ENCODE measurements around the gene EHMT1. TPM values are rescaled to one million over a fixed set of nuclear protein-coding genes. Genes with fewer than 3 reads are reported as not detected.
"Not testable (repeated sequence)": the region's sequence is repeated elsewhere in the genome, so short reads cannot be mapped to it uniquely, and the experiment has no call there.

Gene EHMT1
- total RNA-seq, 4 donors from 2014 or later = 96.4 to 136 (median 118) TPM

- Histone ChIP-seq H3K27ac (no peak overlapping the region), H3K36me3 (peaks cover 0 to 60% (median 0%) of the 10 kb centered on the region in 3 donors), H3K9me3 (peaks cover 0 to 15% (median 0%) of the 10 kb centered on the region in 4 donors), H3K4me1 (no peaks in the 10 kb centered on the region), H3K27me3 (no peaks in the 10 kb centered on the region), H3K4me3 (no peak overlapping the region)
- no peak for DNase-seq (ENCODE audit: low spot score in 2 of 2)
- WGBS, 2 donors = 97 to 98% methylated on average over 6 of the region's 6 CpGs
- TF ChIP-seq, protein P1, sequence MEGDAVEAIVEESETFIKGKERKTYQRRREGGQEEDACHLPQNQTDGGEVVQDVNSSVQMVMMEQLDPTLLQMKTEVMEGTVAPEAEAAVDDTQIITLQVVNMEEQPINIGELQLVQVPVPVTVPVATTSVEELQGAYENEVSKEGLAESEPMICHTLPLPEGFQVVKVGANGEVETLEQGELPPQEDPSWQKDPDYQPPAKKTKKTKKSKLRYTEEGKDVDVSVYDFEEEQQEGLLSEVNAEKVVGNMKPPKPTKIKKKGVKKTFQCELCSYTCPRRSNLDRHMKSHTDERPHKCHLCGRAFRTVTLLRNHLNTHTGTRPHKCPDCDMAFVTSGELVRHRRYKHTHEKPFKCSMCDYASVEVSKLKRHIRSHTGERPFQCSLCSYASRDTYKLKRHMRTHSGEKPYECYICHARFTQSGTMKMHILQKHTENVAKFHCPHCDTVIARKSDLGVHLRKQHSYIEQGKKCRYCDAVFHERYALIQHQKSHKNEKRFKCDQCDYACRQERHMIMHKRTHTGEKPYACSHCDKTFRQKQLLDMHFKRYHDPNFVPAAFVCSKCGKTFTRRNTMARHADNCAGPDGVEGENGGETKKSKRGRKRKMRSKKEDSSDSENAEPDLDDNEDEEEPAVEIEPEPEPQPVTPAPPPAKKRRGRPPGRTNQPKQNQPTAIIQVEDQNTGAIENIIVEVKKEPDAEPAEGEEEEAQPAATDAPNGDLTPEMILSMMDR (IDR thresholded peaks at IDR 0.05) = no peak
- no peak for TF ChIP-seq EP300 (IDR thresholded peaks at IDR 0.05)
- no peak for TF ChIP-seq POLR2A (IDR thresholded peaks at IDR 0.05)
Measured at GRCh38 chr9:137733429-137733828, 114.6 kb downstream of the EHMT1 start.

GRCh38 chr9:137734181-137734580 lies 115.4 kb downstream of the EHMT1 start:
- WGBS, 2 donors = 90 to 94% methylated on average over 2 of the region's 2 CpGs
- no peaks in the 10 kb centered on the region for H3K27me3 ChIP-seq
- H3K36me3 ChIP-seq = peaks cover 0 to 53% (median 0%) of the 10 kb centered on the region in 3 donors
- no peak overlapping the region for H3K4me3 ChIP-seq
- no peaks in the 10 kb centered on the region for H3K4me1 ChIP-seq
- no peak for DNase-seq (ENCODE audit: low spot score in 2 of 2)
- H3K27ac ChIP-seq = no peak overlapping the region
- TF ChIP-seq, protein P1 (IDR thresholded peaks at IDR 0.05) = no peak
- TF ChIP-seq EP300 (IDR thresholded peaks at IDR 0.05) (no peak), POLR2A (IDR thresholded peaks at IDR 0.05) (no peak)
- H3K9me3 ChIP-seq = peaks cover 0 to 15% (median 0%) of the 10 kb centered on the region in 4 donors

- not testable (repeated sequence) for DNase-seq (ENCODE audit: low spot score in 2 of 2); H3K27ac ChIP-seq; H3K27me3 ChIP-seq; H3K4me1 ChIP-seq; H3K4me3 ChIP-seq
- WGBS, 2 donors = 86 to 93% methylated on average over 7 to 12 of the region's 14 CpGs
- H3K36me3 ChIP-seq = peaks cover 0 to 48% (median 0%) of the 10 kb centered on the region in 3 donors
- peaks cover 0 to 15% (median 0%) of the 10 kb centered on the region in 4 donors for H3K9me3 ChIP-seq
Measured at GRCh38 chr9:137738182-137738696, 119.4 kb downstream of the EHMT1 start.

DNA sequence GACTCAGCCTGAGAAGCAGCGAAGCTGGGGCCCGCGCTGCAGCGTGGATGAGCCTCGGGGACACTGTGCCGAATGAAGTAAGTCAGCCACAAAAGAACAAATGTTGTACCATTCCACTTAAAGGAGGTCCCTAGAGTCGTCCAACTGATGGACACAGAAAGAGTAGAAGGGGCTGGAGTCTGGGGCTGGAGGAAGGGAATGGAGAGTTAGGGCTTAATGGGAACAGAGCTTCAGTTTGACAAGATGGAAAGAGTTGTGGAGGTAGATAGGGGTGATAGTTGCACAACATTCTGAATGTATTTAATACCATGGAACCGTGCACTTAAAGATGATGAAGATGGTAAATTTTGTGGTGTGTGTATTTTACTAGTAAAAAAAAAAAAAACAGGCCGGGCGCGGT lies 119.9 kb downstream of the EHMT1 start:
- 92 to 93% methylated on average over 11 of the region's 11 CpGs for WGBS, 2 donors

GRCh38 chr9:137739371-137740309 lies 120.8 kb downstream of the EHMT1 start:
- H3K27ac ChIP-seq = no peak overlapping the region
- H3K27me3 ChIP-seq = no peaks in the 10 kb centered on the region
- DNase-seq (ENCODE audit: low spot score in 2 of 2) = no peak
- peaks cover 0 to 8% (median 0%) of the 10 kb centered on the region in 4 donors for H3K4me1 ChIP-seq
- H3K36me3 ChIP-seq = peaks cover 0 to 48% (median 0%) of the 10 kb centered on the region in 3 donors
- WGBS, 2 donors = 80 to 88% methylated on average over 12 of the region's 12 CpGs
- TF ChIP-seq POLR2A (IDR thresholded peaks at IDR 0.05) = no peak
- TF ChIP-seq, protein P1 (IDR thresholded peaks at IDR 0.05) = no peak
- TF ChIP-seq EP300 (IDR thresholded peaks at IDR 0.05) = no peak
- H3K9me3 ChIP-seq = peaks cover 0 to under 1% (median 0%) of the 10 kb centered on the region in 4 donors
- H3K4me3 ChIP-seq = no peak overlapping the region

More for the DNA sequence above, 119.9 kb downstream of the EHMT1 start:
- Histone ChIP-seq H3K27ac (no peak overlapping the region), H3K27me3 (no peaks in the 10 kb centered on the region), H3K36me3 (peaks cover 0 to 48% (median 0%) of the 10 kb centered on the region in 3 donors), H3K4me3 (no peak overlapping the region), H3K9me3 (peaks cover 0 to 10% (median 0%) of the 10 kb centered on the region in 4 donors), H3K4me1 (peaks cover 0 to 8% (median 0%) of the 10 kb centered on the region in 4 donors)
- TF ChIP-seq EP300 (IDR thresholded peaks at IDR 0.05) (no peak), POLR2A (IDR thresholded peaks at IDR 0.05) (no peak)
- TF ChIP-seq, protein P1 (IDR thresholded peaks at IDR 0.05) = no peak
- no peak for DNase-seq (ENCODE audit: low spot score in 2 of 2)
